GM21576 (cell line): ENCODE results near the gene ETS1.
"Not testable (repeated sequence)": the region's sequence is repeated elsewhere in the genome, so short reads cannot be mapped to it uniquely, and the experiment has no call there.

Experiments used
- ATAC-seq: cut with Tn5 transposase; IDR thresholded peaks from one replicate; pipeline ENCODE4 v1.9.1; 2021; ENCODE audit warnings: mild to moderate bottlenecking, moderate library complexity; ENCODE audit not compliant: unreplicated experiment

Gene ETS1

GRCh38 chr11:128448200-128448886, 139.0 kb downstream of the ETS1 start:
- no peak for ATAC-seq

DNA sequence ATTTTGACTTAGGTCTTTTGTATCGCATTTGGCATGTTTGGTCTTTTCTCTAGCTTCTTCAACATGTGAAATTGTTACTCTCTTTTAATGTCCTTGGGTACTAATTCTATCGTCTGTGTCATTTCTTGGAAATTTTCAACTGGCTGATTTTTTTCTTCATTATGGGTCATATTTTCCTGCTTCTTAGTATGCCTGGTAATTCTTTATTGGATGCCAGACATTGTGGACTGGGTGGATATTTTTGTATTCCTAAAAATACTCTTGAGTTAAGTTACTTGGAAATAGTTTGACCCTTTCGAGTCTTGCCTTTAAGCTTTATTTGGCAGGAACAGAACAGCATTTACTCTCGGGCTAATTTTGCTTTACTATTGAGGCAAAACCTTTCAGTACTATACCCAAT, 140.1 kb downstream of the ETS1 start:
- no peak for ATAC-seq

DNA sequence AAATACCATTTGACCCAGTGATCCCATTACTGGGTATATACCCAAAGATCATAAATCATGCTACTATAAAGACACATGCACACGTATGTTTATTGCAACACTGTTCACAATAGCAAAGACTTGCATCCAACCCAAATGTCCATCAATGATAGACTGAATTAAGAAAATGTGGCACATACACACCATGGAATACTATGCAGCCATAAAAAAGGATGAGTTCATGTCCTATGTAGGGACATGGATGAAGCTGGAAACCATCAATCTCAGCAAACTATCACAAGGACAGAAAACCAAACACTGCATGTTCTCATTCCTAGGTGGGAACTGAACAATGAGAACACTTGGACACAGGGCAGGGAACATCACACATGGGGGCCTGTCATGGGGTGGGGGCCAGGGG, 141.4 kb downstream of the ETS1 start:
- ATAC-seq: not testable (repeated sequence)

- ATAC-seq: no peak
Measured at GRCh38 chr11:128437136-128437535, 150.2 kb downstream of the ETS1 start.

DNA sequence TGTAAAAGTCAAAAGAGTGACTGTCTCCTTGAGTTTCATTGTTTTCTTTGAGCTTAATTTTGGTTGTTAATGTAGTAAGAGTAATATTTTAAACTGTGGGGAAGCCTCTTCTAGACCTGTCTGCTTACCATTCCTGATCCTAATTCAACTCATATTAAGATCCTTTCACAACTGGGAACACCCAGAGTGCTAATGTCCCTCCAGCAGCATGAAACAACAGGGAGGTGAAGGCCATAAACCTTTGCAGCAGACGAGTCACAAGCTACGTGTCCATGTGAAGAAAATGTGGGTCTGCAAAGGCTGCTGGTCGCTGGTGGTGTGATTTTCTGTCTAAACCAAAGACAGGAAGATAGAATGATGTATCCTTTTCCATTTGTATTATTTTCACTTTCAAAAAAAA, 152.5 kb downstream of the ETS1 start:
- ATAC-seq: no peak

- no peak for ATAC-seq
Measured at GRCh38 chr11:128434411-128434810, 152.9 kb downstream of the ETS1 start.

- ATAC-seq: no peak
Measured at GRCh38 chr11:128432926-128433325, 154.4 kb downstream of the ETS1 start.

DNA sequence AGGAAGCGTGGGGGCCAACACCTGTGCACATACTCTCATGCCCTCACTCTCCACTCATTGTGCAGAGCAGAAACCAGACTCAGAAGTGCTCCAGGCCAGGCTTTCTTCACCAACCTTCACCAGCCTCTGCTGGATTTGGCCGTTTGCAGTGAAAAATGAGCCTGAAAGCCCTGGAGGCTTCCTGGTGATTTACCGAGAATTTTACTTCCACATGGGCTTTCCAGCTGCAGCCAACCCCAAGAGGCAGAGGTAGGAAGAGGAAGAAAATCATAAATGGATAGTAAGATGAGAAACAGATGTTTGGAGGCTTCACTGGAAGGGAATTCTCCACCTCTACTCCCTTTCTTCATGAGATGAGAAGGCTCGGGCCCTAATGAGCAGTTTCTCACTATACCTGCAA, 155.4 kb downstream of the ETS1 start:
- ATAC-seq: no peak

DNA sequence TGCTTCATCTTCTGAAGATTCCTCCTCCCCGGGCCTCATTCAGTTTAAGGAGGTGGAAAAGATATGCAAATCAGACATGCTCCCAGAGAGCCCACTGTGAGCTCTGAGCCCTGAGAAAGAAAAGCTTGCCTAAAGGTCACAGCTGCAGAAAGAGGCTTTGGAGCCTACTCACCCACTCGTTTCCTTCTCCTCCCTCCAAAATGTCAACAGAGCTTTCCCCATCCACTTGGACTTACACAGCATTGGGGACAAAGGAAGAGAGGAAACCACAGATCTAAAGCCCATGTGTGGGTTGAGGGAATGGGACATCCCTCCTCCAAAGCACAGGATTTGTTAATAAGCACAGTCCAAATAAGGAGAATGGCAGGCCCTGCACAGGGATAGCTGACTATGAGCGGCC, 158.4 kb downstream of the ETS1 start:
- no peak for ATAC-seq

DNA sequence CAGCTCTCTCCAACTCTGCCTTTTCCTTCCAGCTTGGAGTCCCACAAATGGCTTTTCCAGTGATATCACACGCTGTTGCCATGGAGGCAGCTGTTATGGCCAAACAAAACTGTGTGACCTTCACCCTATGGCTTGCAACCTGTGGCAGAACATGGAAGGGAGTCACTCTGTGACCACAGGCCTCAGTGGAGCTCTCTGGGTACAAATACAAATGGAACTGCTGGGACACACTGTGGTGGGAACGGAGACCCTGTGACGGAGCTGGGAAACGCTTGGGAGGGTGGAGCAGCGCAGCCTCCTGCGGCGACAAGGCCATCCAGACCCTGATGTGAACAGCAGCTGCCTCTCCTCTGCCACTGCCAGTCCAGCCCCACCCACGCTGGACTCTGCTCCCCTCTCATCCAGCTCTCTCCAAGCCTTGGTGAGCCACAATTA, 162.5 kb downstream of the ETS1 start:
- no peak for ATAC-seq

GRCh38 chr11:128424271-128424711, 163.1 kb downstream of the ETS1 start:
- ATAC-seq: no peak

GRCh38 chr11:128422576-128423370, 164.6 kb downstream of the ETS1 start:
- ATAC-seq: no peak

- ATAC-seq: no peak
Measured at GRCh38 chr11:128421577-128422330, 165.6 kb downstream of the ETS1 start.

- no peak for ATAC-seq
Measured at GRCh38 chr11:128420951-128421350, 166.4 kb downstream of the ETS1 start.

GRCh38 chr11:128420265-128420664, 167.1 kb downstream of the ETS1 start:
- ATAC-seq: no peak

DNA sequence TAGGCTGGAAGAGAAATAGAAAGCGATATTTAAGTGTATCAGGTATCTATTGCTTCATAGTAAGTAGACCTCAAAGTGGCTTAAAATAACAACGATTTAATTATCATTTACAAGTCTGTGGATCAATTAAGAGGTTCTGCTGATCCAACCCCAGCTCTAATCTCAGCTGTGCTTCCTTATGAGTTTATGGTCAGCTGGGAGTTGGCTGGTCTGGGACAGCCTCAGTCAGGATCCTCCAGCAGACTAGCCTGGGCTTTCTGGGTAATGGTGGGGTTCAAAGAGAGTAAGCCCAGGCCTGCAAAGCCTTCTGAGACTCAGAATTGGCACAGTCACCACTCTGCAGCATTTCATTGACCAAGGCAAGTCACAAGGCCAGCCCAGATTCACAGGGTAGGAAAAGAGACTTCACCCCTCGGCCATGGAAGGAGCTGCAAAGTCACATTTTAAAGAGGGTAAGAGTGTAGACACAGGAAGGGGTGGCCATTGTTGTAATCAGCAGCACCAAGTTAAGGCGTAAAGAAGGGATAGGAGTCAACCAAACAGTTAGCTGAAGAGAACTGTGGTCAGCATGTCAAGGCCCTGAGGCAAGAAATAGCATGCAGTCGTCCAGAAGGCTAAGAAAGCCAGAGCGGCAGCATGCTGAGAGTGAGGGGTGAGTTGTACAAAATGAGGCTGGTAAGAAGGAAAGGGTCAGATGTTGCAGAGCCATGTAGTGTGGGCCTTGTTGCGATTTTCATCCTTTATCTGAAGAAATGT, 168.2 kb downstream of the ETS1 start:
- no peak for ATAC-seq

- ATAC-seq: no peak
Measured at GRCh38 chr11:128417607-128418324, 169.6 kb downstream of the ETS1 start.

- no peak for ATAC-seq
Measured at GRCh38 chr11:128416976-128417375, 170.4 kb downstream of the ETS1 start.

GRCh38 chr11:128415539-128415938, 171.8 kb downstream of the ETS1 start:
- no peak for ATAC-seq
